SK-N-MC (cell line): ENCODE data around the gene SYNE1.

Experiments used
- EZH2 ChIP-seq: fragments of 200-600 bp; sonication (generic); IDR thresholded peaks from one replicate; pipeline ENCODE4 v1.6.1; 2017; ENCODE audit warnings: antibody characterized with exemption
- FOXP2 ChIP-seq: optimal IDR thresholded peaks from 2 replicates; pipeline ENCODE3; 2011; ENCODE audit warnings: mild to moderate bottlenecking, moderate library complexity; ENCODE audit not compliant: insufficient read depth; ENCODE audit errors: extremely low read length, control extremely low read depth
- POLR2AphosphoS5 ChIP-seq: IDR thresholded peaks from 2 replicates; pipeline ENCODE4 v1.6.1; 2012; ENCODE audit warnings: mild to moderate bottlenecking, low read depth, low read length, borderline replicate concordance

- TF ChIP-seq EZH2 (no peak), POLR2AphosphoS5 (no peak), FOXP2 (no peak)
These were observed 232.9 kb downstream of the SYNE1 start for GRCh38 chr6:152404086-152404857.
